Measurements from ENCODE around the gene UBE2L3.
A peak's percentile ranks its signal among the peaks of the same experiment; 100 is the strongest.

UBE2L3 gene

DNA sequence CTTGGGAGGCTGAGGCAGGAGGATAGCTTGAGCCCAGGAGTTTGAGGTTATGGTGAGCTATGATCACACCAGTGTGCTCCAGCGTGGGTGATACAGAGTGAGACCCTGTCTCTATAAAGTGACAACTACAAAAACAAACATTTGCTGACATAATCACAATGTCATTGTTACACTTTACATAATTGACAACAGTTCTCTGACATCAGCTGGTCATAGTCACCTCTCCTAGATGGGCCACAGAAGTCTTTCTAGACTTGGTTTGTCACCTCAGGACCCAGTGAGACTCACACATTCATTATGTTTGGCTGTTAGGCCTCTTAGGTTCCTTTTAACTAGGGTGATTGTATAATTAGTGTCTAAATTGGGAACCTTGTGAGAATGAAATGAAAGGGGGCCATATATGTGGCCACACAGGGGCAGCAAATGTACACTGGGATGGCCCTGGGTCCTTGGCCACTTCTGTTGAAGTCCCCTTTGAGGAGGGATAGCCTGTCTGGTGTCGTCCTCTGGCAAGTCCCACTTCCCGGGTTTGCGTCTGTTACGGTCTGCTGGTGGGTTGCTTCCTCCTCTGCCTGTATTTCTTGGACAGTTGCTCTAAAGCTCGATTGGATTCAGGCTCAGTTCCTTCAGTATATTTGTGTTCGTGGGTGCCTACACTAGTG lies 92.5 kb downstream of the UBE2L3 start:
- no peak for DNase-seq (ENCODE audit: low read depth)
- no peak overlapping the region for H3K4me3 ChIP-seq (ENCODE audit: control insufficient read depth, low read depth, low read length)
- TF ChIP-seq CTCF (conservative IDR thresholded peaks at IDR 0.05; ENCODE audit: control insufficient read depth, insufficient read depth, low read depth, low read length), result no peak

GRCh38 chr22:21660904-21661303 lies 93.4 kb downstream of the UBE2L3 start:
- H3K4me3 ChIP-seq (ENCODE audit: control insufficient read depth, low read depth, low read length), result no peak overlapping the region
- DNase-seq (ENCODE audit: low read depth), result no peak
- no peak for TF ChIP-seq CTCF (conservative IDR thresholded peaks at IDR 0.05; ENCODE audit: control insufficient read depth, insufficient read depth, low read depth, low read length)

DNA sequence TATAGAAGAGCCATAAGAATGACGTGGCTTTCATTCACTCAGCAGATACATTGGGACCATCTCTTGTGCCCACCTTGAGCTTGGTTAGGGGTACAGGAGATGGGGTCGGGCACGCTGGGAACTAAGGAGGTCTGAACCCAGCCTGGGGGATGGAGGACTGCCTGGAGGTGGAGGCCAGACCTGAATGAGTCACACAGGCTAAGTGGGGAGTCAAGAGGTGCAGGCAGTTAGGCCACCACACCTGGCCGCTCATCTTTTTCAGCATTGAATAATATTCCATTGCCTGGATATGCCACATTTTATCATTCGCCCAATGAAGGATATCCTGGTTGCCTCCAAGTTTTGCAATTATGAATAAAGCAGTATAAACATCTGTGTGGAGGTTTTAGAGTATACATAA lies 94.5 kb downstream of the UBE2L3 start:
- no peak for TF ChIP-seq CTCF (conservative IDR thresholded peaks at IDR 0.05; ENCODE audit: control insufficient read depth, insufficient read depth, low read depth, low read length)
- no peak overlapping the region for H3K4me3 ChIP-seq (ENCODE audit: control insufficient read depth, low read depth, low read length)
- no peak for DNase-seq (ENCODE audit: low read depth)

- TF ChIP-seq CTCF (conservative IDR thresholded peaks at IDR 0.05; ENCODE audit: control insufficient read depth, insufficient read depth, low read depth, low read length), result no peak
- DNase-seq (ENCODE audit: low read depth), result no peak
- H3K4me3 ChIP-seq (ENCODE audit: control insufficient read depth, low read depth, low read length), result no peak overlapping the region
Measured at GRCh38 chr22:21663738-21664137, 96.2 kb downstream of the UBE2L3 start.

- no peak for DNase-seq (ENCODE audit: low read depth)
- TF ChIP-seq CTCF (conservative IDR thresholded peaks at IDR 0.05; ENCODE audit: control insufficient read depth, insufficient read depth, low read depth, low read length), result no peak
- peak overlapping the region; percentile 89 for H3K4me3 ChIP-seq (ENCODE audit: control insufficient read depth, low read depth, low read length)
Measured at GRCh38 chr22:21665047-21665851, 97.7 kb downstream of the UBE2L3 start.

DNA sequence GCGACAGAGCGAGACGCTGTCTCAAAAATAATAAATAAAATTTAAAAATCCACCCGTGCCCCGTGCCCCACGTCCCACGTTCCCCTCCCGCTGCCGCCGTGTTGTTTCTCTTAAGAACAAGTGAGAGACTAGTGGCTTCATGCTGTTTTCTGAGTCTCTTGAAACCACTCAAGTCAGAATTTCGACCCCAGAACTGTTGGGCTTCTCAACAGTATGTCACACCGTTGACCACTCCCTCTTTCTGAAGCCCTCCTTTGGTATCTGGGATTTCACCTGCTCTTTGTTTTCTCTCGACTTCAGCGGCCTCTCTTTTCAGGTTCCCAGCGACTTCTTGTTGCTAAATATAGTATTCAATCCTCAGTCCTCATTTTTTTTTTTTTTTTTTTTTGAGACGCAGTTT lies 99.3 kb downstream of the UBE2L3 start:
- H3K4me3 ChIP-seq (ENCODE audit: control insufficient read depth, low read depth, low read length), result peak overlapping the region; percentile 89
- no peak for DNase-seq (ENCODE audit: low read depth)
- no peak for TF ChIP-seq CTCF (conservative IDR thresholded peaks at IDR 0.05; ENCODE audit: control insufficient read depth, insufficient read depth, low read depth, low read length)
